ENCODE data around the gene UST. TPM values are rescaled to one million over a fixed set of nuclear protein-coding genes. Genes with fewer than 3 reads are reported as not detected.

UST gene
- total RNA-seq, 2 donors from 2014 or later = 24.2 to 30.8 TPM

DNA sequence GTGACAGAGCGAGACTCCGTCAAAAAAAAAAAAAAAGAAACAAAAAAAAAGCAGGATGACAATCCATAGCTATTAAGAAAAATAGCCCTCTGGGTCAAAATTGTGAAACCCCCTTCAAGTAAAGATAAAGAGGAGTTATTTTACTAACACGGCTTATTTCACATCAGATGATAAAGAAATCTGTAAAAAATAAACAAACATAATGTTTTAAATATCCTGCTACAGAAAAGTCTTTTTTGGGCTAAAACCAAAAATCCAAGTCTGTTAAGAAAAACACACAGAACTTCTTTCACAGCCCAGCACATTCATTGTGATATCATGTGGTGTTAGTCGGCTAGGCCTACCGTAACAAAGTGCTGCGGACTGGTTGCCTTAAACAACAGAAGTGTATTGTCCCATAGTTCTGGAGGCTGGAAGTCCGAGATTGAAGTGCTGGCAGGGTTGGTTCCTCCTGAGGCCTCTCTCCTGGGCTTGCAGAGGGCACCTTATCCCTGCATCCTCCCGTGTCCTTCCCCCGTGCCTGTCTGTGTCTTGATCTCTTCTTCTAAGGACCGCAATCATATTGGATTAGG lies 331.5 kb downstream of the UST start:
- Histone ChIP-seq H3K36me3 (no peaks in the 10 kb centered on the region), H3K27me3 (replicated peaks; ENCODE audit: insufficient read depth) (no peaks in the 10 kb centered on the region), H3K4me1 (ENCODE audit: control insufficient read depth in 1 of 2, low read depth in 2 of 2) (peaks cover 29 to 60% of the 10 kb centered on the region in 2 donors), H3K27ac (peak overlapping the region in 1 of 2 donors; percentile 74), H3K4me3 (no peak overlapping the region), H3K9me3 (no peaks in the 10 kb centered on the region)
- DNase-seq (ENCODE audit: low spot score) (no peak), ATAC-seq (ENCODE audit: insufficient number of reproducible peaks, low FRiP score, low read depth) (no peak)
- TF ChIP-seq, protein P1, sequence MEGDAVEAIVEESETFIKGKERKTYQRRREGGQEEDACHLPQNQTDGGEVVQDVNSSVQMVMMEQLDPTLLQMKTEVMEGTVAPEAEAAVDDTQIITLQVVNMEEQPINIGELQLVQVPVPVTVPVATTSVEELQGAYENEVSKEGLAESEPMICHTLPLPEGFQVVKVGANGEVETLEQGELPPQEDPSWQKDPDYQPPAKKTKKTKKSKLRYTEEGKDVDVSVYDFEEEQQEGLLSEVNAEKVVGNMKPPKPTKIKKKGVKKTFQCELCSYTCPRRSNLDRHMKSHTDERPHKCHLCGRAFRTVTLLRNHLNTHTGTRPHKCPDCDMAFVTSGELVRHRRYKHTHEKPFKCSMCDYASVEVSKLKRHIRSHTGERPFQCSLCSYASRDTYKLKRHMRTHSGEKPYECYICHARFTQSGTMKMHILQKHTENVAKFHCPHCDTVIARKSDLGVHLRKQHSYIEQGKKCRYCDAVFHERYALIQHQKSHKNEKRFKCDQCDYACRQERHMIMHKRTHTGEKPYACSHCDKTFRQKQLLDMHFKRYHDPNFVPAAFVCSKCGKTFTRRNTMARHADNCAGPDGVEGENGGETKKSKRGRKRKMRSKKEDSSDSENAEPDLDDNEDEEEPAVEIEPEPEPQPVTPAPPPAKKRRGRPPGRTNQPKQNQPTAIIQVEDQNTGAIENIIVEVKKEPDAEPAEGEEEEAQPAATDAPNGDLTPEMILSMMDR (IDR thresholded peaks at IDR 0.05) = no peak

DNA sequence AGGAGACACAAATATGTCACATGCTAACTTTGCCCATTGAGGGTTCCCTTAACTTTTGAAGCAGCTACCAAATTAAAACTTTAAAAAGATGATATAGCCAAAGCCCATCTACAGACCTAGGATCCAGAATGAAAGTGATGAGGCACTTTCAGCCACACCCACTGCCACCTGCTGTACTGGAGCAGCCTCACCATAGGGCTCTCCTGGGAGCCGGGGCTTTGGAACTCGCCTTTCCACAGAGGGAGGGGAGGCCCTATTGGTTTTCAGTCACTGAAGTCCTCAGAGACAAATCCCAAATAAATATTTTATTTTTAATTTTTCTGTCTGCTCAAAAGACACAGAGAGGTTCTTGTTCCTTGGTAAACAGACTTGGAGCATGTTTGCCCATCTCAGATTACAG lies 332.6 kb downstream of the UST start:
- no peak overlapping the region for H3K4me3 ChIP-seq
- H3K4me1 ChIP-seq (ENCODE audit: control insufficient read depth in 1 of 2, low read depth in 2 of 2) = peaks cover 29 to 60% of the 10 kb centered on the region in 2 donors
- no peaks in the 10 kb centered on the region for H3K27me3 ChIP-seq (replicated peaks; ENCODE audit: insufficient read depth)
- peak overlapping the region; percentile 60 to 74 for H3K27ac ChIP-seq
- H3K9me3 ChIP-seq = no peaks in the 10 kb centered on the region
- no peak for DNase-seq (ENCODE audit: low spot score)
- H3K36me3 ChIP-seq = no peaks in the 10 kb centered on the region
- TF ChIP-seq, protein P1 (IDR thresholded peaks at IDR 0.05) = no peak
- no peak for ATAC-seq (ENCODE audit: insufficient number of reproducible peaks, low FRiP score, low read depth)

DNA sequence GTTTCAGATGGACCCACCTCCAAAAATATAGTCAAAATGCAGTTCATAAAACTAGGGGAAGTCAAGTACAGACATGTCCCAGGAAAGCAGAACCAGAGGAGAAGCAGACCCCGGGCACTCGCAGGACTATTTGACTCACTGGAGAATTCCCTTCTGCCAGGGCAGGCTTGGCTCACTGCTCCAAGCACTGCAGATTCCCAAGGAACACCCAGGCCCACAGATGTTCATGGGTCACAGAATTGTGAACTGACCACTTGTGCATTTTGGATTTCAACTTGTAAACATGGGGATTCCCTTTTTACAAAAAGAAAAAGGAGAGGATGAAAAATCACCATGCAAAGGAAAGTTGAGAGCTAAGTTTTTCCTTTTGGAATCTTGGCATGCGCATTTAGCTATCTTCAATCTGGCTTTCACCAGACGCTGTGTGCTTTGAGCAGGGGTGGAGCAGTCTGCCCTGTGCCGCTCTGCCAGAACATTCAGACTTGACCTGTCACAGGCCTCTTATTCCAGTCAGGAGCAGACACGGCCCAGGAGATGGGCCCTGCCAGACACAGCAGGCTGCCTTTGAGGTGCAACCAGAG lies 333.2 kb downstream of the UST start:
- TF ChIP-seq, protein P1 (IDR thresholded peaks at IDR 0.05) = no peak
- Histone ChIP-seq H3K27ac (peak overlapping the region; percentile 60 to 74), H3K4me1 (ENCODE audit: control insufficient read depth in 1 of 2, low read depth in 2 of 2) (peaks cover 29 to 60% of the 10 kb centered on the region in 2 donors), H3K36me3 (no peaks in the 10 kb centered on the region), H3K27me3 (replicated peaks; ENCODE audit: insufficient read depth) (no peaks in the 10 kb centered on the region), H3K9me3 (no peaks in the 10 kb centered on the region), H3K4me3 (no peak overlapping the region)
- DNase-seq (ENCODE audit: low spot score) (no peak), ATAC-seq (ENCODE audit: insufficient number of reproducible peaks, low FRiP score, low read depth) (peak; percentile 54)

DNA sequence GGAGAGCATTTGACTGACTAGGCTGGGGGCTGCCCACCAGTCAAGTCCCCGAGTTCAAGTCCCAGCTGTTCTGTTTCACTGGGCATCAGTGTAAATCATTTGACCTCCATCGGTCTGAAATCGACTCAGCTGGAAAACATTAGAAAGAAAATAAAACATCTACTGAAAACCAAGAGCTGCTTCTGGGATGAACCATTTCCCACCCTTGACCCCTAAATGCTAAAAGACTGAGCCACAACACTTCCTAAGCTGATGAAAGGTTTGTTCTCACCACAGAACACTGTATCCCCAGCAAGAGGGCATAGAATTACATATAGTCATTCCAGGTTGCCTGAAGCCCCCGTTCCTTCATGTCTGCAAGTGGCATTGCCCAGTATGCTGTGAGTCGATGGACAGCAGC lies 333.7 kb downstream of the UST start:
- Histone ChIP-seq H3K27ac (peak overlapping the region; percentile 60 to 74), H3K27me3 (replicated peaks; ENCODE audit: insufficient read depth) (no peaks in the 10 kb centered on the region), H3K9me3 (no peaks in the 10 kb centered on the region), H3K4me1 (ENCODE audit: control insufficient read depth in 1 of 2, low read depth in 2 of 2) (peaks cover 29 to 60% of the 10 kb centered on the region in 2 donors), H3K36me3 (no peaks in the 10 kb centered on the region), H3K4me3 (no peak overlapping the region)
- DNase-seq (ENCODE audit: low spot score) (no peak), ATAC-seq (ENCODE audit: insufficient number of reproducible peaks, low FRiP score, low read depth) (no peak)
- TF ChIP-seq, protein P1 (IDR thresholded peaks at IDR 0.05) = no peak

DNA sequence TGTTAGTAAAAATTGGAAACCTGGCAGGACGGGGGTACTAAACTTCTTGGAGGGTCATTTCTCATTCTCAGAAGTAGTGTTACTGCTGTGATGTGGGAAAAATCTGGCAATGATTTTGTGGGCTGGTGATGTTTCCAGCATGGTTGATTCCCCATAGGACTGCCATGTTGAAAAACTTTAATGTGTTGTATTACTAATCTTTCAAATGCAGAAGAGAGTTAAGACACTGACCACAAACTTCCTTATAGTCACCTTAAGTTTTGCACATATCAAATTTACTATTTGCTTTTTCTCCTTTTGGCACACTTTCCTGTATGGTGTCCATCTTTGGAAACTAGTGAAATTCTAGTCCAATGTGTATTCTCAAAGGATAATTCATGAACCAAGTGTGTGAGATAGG lies 334.5 kb downstream of the UST start:
- TF ChIP-seq, protein P1 (IDR thresholded peaks at IDR 0.05) = no peak
- Histone ChIP-seq H3K27me3 (replicated peaks; ENCODE audit: insufficient read depth) (no peaks in the 10 kb centered on the region), H3K4me1 (ENCODE audit: control insufficient read depth in 1 of 2, low read depth in 2 of 2) (peaks cover 24 to 53% of the 10 kb centered on the region in 2 donors), H3K4me3 (no peak overlapping the region), H3K9me3 (no peaks in the 10 kb centered on the region), H3K36me3 (no peaks in the 10 kb centered on the region), H3K27ac (peak overlapping the region; percentile 60 to 74)
- DNase-seq (ENCODE audit: low spot score) = no peak
- ATAC-seq (ENCODE audit: insufficient number of reproducible peaks, low FRiP score, low read depth) = no peak

All from thoracic aorta (tissue), 2 donors.